WTC11 (cell line): Measurements from ENCODE around the gene TELO2. TPM values are rescaled to one million over a fixed set of nuclear protein-coding genes. Genes with fewer than 3 reads are reported as not detected.

ENCODE experiments used
- ATAC-seq: fragments of 200-7000 bp; cut with Tn5 transposase; 2 replicates; pipeline ENCODE4 v1.10.0; 2021; ENCODE audit warnings: mild to moderate bottlenecking, moderate library complexity
- CTCF ChIA-PET: fragments of 300-600 bp; sonication (Branson Sonifier 250); formaldehyde crosslinking; loops from one replicate; lab custom pipeline; 2021; ENCODE audit warnings: antibody characterized with exemption; lab: Charles Lee
- POLR2A ChIA-PET: fragments of 350-600 bp; sonication (Branson Sonifier 250); formaldehyde crosslinking; loops from one replicate; lab custom pipeline; 2021; ENCODE audit warnings: antibody characterized with exemption; lab: Charles Lee
- DNase-seq: peaks from one replicate; pipeline ENCODE4 v3.0.0; 2021; ENCODE audit warnings: low spot score
- H3K27ac Mint-ChIP-seq: 2 replicates; pipeline ENCODE4 v1.8.0; 2021; ENCODE audit warnings: mixed read lengths
- H3K27me3 Mint-ChIP-seq: 2 replicates; pipeline ENCODE4 v1.8.0; 2021; ENCODE audit warnings: low read depth, mild to moderate bottlenecking, moderate library complexity, mixed read lengths
- H3K36me3 Mint-ChIP-seq: 2 replicates; pipeline ENCODE4 v1.8.0; 2021; ENCODE audit warnings: mixed read lengths
- H3K4me1 Mint-ChIP-seq: 2 replicates; pipeline ENCODE4 v1.8.0; 2022; ENCODE audit warnings: mixed read lengths
- H3K4me3 Mint-ChIP-seq: 2 replicates; pipeline ENCODE4 v1.8.0; 2021; ENCODE audit warnings: mild to moderate bottlenecking, moderate library complexity, mixed read lengths
- H3K9me3 Mint-ChIP-seq: 2 replicates; pipeline ENCODE4 v1.8.0; 2021; ENCODE audit warnings: mixed read lengths
- ATF1 ChIP-seq: sonication (generic); formaldehyde crosslinking; IDR thresholded peaks from 2 replicates; pipeline ENCODE4 v1.8.1; 2023; ENCODE audit warnings: mild to moderate bottlenecking, moderate library complexity, missing genetic modification reagents
- CBFB ChIP-seq: sonication (generic); formaldehyde crosslinking; IDR thresholded peaks from 2 replicates; pipeline ENCODE4 v1.8.1; 2022; ENCODE audit warnings: mild to moderate bottlenecking, low read depth, missing genetic modification reagents
- ERG ChIP-seq: fragments of 250-450 bp; sonication (Bioruptor Pico); IDR thresholded peaks from 2 replicates; pipeline ENCODE4 v1.8.0; 2021; ENCODE audit warnings: mild to moderate bottlenecking
- HMGXB4 ChIP-seq: sonication (generic); formaldehyde crosslinking; IDR thresholded peaks from 2 replicates; pipeline ENCODE4 v1.8.1; 2023; ENCODE audit warnings: mild to moderate bottlenecking, moderate library complexity, missing genetic modification reagents
- RORB ChIP-seq: fragments of 250-450 bp; sonication (Bioruptor Pico); IDR thresholded peaks from 2 replicates; pipeline ENCODE4 v1.9.0; 2021; ENCODE audit warnings: mild to moderate bottlenecking
- SOX15 ChIP-seq: fragments of 250-450 bp; sonication (Bioruptor Pico); IDR thresholded peaks from 2 replicates; pipeline ENCODE4 v1.9.0; 2021; ENCODE audit warnings: mild to moderate bottlenecking
- STAT6 ChIP-seq: sonication (generic); formaldehyde crosslinking; conservative IDR thresholded peaks from 2 replicates; pipeline ENCODE4 v1.8.1; 2023; ENCODE audit warnings: mild to moderate bottlenecking, low read depth, missing genetic modification reagents, moderate library complexity
- TEAD1 ChIP-seq: sonication (generic); formaldehyde crosslinking; IDR thresholded peaks from 2 replicates; pipeline ENCODE4 v1.8.0; 2022; ENCODE audit warnings: mild to moderate bottlenecking, missing genetic modification reagents
- ZBTB21 ChIP-seq: sonication (generic); formaldehyde crosslinking; IDR thresholded peaks from 2 replicates; pipeline ENCODE4 v1.8.1; 2023; ENCODE audit warnings: mild to moderate bottlenecking, missing genetic modification reagents, borderline replicate concordance
- ZMAT4 ChIP-seq: fragments of 250-450 bp; sonication (Bioruptor Pico); IDR thresholded peaks from 2 replicates; pipeline ENCODE4 v1.9.0; 2021; ENCODE audit warnings: mild to moderate bottlenecking
- ZNF121 ChIP-seq: sonication (generic); formaldehyde crosslinking; IDR thresholded peaks from 2 replicates; pipeline ENCODE4 v1.8.0; 2023; ENCODE audit warnings: missing genetic modification reagents
- ZNF281 ChIP-seq: sonication (generic); formaldehyde crosslinking; IDR thresholded peaks from 2 replicates; pipeline ENCODE4 v1.8.0; 2023; ENCODE audit warnings: mild to moderate bottlenecking, missing genetic modification reagents
- ZNF423 ChIP-seq: fragments of 250-450 bp; sonication (Bioruptor Pico); IDR thresholded peaks from 2 replicates; pipeline ENCODE4 v2.1.2; 2022; ENCODE audit warnings: mild to moderate bottlenecking, moderate library complexity
- total RNA-seq: library from RNA; stranded (reverse); gene quantifications from 3 replicates; pipeline ENCODE4 v1.2.3, GENCODE V29; 2021

The TELO2 gene
- total RNA-seq, 1 experiment from 2014 or later, result 86.7 TPM

GRCh38 chr16:1520461-1520860 lies 27.3 kb downstream of the TELO2 start:
- Mint-ChIP-seq H3K27ac (no peak overlapping the region), H3K4me1 (no peaks in the 10 kb centered on the region), H3K9me3 (peaks cover 5% of the 10 kb centered on the region; the same call in 1 of the 2 replicates), H3K36me3 (0 out of 2 replicates have a peak, but pooled peaks cover 1% of the 10 kb centered on the region), H3K4me3 (no peak overlapping the region), H3K27me3 (no peaks in the 10 kb centered on the region; the same call in 1 of the 2 replicates)
- no peak for ATAC-seq
- ChIA-PET CTCF (interaction anchor here (0.9 kb wide), 1 partner anchor 9 kb away, joined by 3 read pairs; no protein-coding TSS in a partner anchor), POLR2A (no interaction called here)
- no peak for DNase-seq
- TF ChIP-seq RORB (CRISPR knock-in tag), result no peak
- no peak for TF ChIP-seq ZBTB21
- no peak for TF ChIP-seq ATF1 (CRISPR knock-in tag)
- no peak for TF ChIP-seq ZNF281 (CRISPR knock-in tag)
- TF ChIP-seq HMGXB4, result no peak
- TF ChIP-seq TEAD1, result no peak
- TF ChIP-seq SOX15 (CRISPR knock-in tag), result no peak
- TF ChIP-seq ZNF423 (CRISPR knock-in tag), result no peak
- TF ChIP-seq STAT6 (CRISPR knock-in tag), result no peak

GRCh38 chr16:1523581-1524245 lies 30.6 kb downstream of the TELO2 start:
- H3K9me3 Mint-ChIP-seq, result no peaks in the 10 kb centered on the region
- ATAC-seq (no peak), DNase-seq (no peak)
- CTCF ChIA-PET, result interaction anchor here (0.7 to 2.0 kb wide), 2 partner anchors 15 to 160 kb away, joined by 3 to 6 read pairs; no protein-coding TSS in a partner anchor
- POLR2A ChIA-PET, result no interaction called here
- H3K4me1 Mint-ChIP-seq, result no peaks in the 10 kb centered on the region
- TF ChIP-seq ERG (no peak), CBFB (CRISPR knock-in tag) (no peak), ZNF121 (CRISPR knock-in tag) (no peak), ZMAT4 (CRISPR knock-in tag) (no peak), SOX15 (CRISPR knock-in tag) (no peak), STAT6 (CRISPR knock-in tag) (no peak)
- H3K27me3 Mint-ChIP-seq, result no peaks in the 10 kb centered on the region
- no peak overlapping the region for H3K4me3 Mint-ChIP-seq
- no peak overlapping the region for H3K27ac Mint-ChIP-seq
- H3K36me3 Mint-ChIP-seq, result no peaks in the 10 kb centered on the region
